Natural killer cell (primary cell): ENCODE results near the gene PSMD13. TPM values are rescaled to one million over a fixed set of nuclear protein-coding genes. Genes with fewer than 3 reads are reported as not detected.

Experiments used
- ATAC-seq, 3 donors: fragments of 150-1000 bp in 2 of 3; fragments of 200-7000 bp in 1 of 3; cut with Tn5 transposase; 1 replicate in 1 of 3; 2 replicates in 2 of 3; pipeline ENCODE4 v1.10.0; 2021; ENCODE audit warnings: mild to moderate bottlenecking in 2 of 3, moderate library complexity in 2 of 3
- DNase-seq, 2 donors: peaks; one replicate each; pipeline versions ENCODE4 v3.0.0 to v3.0.0-alpha.2; 2013 to 2021; ENCODE audit warnings: mixed read lengths in 1 of 2
- H3K27ac ChIP-seq: one replicate; pipeline ENCODE4 v1.5.1; 2013; ENCODE audit warnings: mild to moderate bottlenecking, low read length
- H3K27me3 ChIP-seq: one replicate; pipeline ENCODE4 v1.6.1; 2013; ENCODE audit warnings: low read length; ENCODE audit not compliant: control insufficient read depth, insufficient read depth
- H3K36me3 ChIP-seq: one replicate; pipeline ENCODE4 v1.6.1; 2013; ENCODE audit warnings: low read length; ENCODE audit not compliant: control insufficient read depth, insufficient read depth
- H3K4me1 ChIP-seq: one replicate; pipeline ENCODE4 v1.6.1; 2013; ENCODE audit warnings: low read length; ENCODE audit not compliant: control insufficient read depth, insufficient read depth
- H3K4me3 ChIP-seq: one replicate; pipeline ENCODE4 v1.5.1; 2013; ENCODE audit warnings: low read length
- H3K9me3 ChIP-seq: one replicate; pipeline ENCODE4 v1.6.1; 2013; ENCODE audit warnings: low read length; ENCODE audit not compliant: control insufficient read depth, insufficient read depth
- H3K27ac Mint-ChIP-seq, 2 donors: one replicate each; pipeline ENCODE4 v1.8.0; 2022; ENCODE audit warnings: mild to moderate bottlenecking in 2 of 2, mixed read lengths in 2 of 2, moderate library complexity in 1 of 2
- H3K27me3 Mint-ChIP-seq, 2 donors: one replicate each; pipeline ENCODE4 v1.8.0; 2022; ENCODE audit warnings: low read depth in 2 of 2, mixed read lengths in 2 of 2
- H3K36me3 Mint-ChIP-seq: one replicate; pipeline ENCODE4 v1.8.0; 2022; ENCODE audit warnings: mixed read lengths
- H3K4me1 Mint-ChIP-seq, 2 donors: one replicate each; pipeline ENCODE4 v1.8.0; 2022; ENCODE audit warnings: mixed read lengths in 2 of 2
- H3K4me3 Mint-ChIP-seq: one replicate; pipeline ENCODE4 v1.8.0; 2022; ENCODE audit warnings: mild to moderate bottlenecking, moderate library complexity, mixed read lengths
- H3K9me3 Mint-ChIP-seq, 2 donors: one replicate each; pipeline ENCODE4 v1.8.0; 2022; ENCODE audit warnings: mixed read lengths in 2 of 2
- WGBS: methylation state at CpG from one replicate; pipeline ENCODE4 v1.1.7; 2013; ENCODE audit warnings: missing lambda C conversion rate; ENCODE audit not compliant: insufficient coverage; 5-methylcytosine and 5-hydroxymethylcytosine counted together
- intact Hi-C: fragments of 100-400 bp; cut with micrococcal nuclease; formaldehyde crosslinking; loops from one replicate; pipeline ENCODE4 v1.14.2; 2022
- total RNA-seq, 4 donors: library from RNA; stranded (reverse); fragments of 120-200 nt in 1 of 4; gene quantifications; one replicate each; pipeline versions ENCODE4 v1.2.3 to v1.2.4, GENCODE V29; 2013 to 2022
- TF ChIP-seq, protein P1 (sequence below): fragments of 200-600 bp; IDR thresholded peaks from one replicate; pipeline ENCODE4 v1.8.0; 2022; ENCODE audit warnings: antibody characterized with exemption

PSMD13 gene
- total RNA-seq, 3 donors from 2014 or later (not counting 1 experiment from before 2014, with no cell fraction given): 94.6 to 111 (median 104) TPM

DNA sequence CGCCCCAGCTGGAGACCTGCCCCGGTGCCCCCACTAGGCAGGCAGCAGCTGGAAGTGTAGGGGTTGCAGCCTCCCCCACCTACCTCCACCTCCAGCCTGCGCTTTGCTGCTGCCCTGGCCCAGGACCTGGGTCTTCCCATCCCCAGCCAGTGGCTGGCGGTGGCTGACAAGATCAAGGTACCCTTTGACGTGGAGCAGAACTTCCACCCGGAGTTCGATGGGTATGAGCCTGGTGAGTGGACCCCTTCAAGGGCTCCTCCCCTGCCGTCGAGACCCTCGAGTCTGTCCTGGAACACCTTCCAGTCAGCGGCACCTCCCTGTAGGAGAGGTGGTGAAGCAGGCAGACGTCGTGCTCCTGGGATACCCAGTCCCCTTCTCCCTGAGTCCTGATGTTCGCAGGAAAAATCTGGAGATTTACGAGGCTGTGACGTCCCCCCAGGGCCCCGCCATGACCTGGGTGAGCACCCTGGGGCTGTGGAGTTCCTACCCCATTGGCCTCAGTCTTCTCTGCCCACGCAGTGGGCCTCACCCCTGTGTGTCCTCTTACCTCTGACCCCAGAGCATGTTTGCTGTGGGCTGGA, 56.6 kb downstream of the PSMD13 start:
- Mint-ChIP-seq H3K4me1 (peaks cover 26 to 37% of the 10 kb centered on the region in 2 donors), H3K27ac (no peak overlapping the region), H3K9me3 (no peaks in the 10 kb centered on the region), H3K36me3 (no peaks in the 10 kb centered on the region), H3K4me3 (no peak overlapping the region), H3K27me3 (no peaks in the 10 kb centered on the region)
- 98% methylated on average over 16 of the region's 18 CpGs for WGBS
- Histone ChIP-seq H3K4me1 (peaks cover 60% of the 10 kb centered on the region), H3K36me3 (peaks cover 27% of the 10 kb centered on the region), H3K27ac (no peak overlapping the region), H3K4me3 (no peak overlapping the region), H3K9me3 (no peaks in the 10 kb centered on the region), H3K27me3 (no peaks in the 10 kb centered on the region)
- intact Hi-C loops: no loop called here
- ATAC-seq: no peak
- DNase-seq: no peak
- TF ChIP-seq, protein P1, sequence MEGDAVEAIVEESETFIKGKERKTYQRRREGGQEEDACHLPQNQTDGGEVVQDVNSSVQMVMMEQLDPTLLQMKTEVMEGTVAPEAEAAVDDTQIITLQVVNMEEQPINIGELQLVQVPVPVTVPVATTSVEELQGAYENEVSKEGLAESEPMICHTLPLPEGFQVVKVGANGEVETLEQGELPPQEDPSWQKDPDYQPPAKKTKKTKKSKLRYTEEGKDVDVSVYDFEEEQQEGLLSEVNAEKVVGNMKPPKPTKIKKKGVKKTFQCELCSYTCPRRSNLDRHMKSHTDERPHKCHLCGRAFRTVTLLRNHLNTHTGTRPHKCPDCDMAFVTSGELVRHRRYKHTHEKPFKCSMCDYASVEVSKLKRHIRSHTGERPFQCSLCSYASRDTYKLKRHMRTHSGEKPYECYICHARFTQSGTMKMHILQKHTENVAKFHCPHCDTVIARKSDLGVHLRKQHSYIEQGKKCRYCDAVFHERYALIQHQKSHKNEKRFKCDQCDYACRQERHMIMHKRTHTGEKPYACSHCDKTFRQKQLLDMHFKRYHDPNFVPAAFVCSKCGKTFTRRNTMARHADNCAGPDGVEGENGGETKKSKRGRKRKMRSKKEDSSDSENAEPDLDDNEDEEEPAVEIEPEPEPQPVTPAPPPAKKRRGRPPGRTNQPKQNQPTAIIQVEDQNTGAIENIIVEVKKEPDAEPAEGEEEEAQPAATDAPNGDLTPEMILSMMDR: no peak

DNA sequence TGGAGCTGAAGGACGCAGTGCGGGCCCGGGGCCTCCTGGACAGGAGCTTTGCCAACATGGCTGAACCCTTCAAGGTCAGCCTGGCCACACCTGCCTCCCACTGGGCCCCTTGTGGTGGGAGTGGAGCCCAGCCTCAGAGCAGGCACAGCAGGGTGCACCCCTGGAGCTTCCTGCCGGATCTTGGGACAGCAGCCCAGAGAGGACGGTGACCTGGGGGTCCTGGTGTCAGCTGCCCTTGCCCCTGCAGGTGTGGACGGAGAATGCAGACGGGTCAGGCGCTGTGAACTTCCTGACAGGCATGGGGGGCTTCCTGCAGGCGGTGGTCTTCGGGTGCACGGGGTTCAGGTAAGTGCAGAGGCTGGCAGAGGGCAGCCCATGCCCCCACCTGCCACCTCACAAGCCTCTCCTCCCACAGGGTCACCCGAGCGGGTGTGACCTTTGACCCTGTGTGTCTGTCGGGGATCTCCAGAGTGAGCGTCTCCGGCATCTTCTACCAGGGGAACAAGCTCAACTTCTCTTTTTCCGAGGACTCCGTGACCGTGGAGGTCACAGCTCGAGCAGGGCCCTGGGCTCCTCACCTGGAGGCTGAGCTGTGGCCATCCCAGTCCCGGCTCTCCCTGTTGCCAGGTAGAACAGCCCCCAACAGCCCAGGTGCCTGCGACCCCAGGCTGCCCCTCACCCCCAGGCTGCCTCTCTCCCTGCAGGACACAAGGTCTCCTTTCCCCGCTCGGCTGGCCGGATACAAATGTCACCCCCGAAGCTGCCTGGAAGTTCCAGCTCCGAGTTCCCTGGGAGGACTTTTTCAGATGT, 57.3 kb downstream of the PSMD13 start:
- no peaks in the 10 kb centered on the region for H3K9me3 Mint-ChIP-seq
- no peaks in the 10 kb centered on the region for H3K36me3 Mint-ChIP-seq
- no peak overlapping the region for H3K27ac Mint-ChIP-seq
- Histone ChIP-seq H3K36me3 (peaks cover 27% of the 10 kb centered on the region), H3K9me3 (no peaks in the 10 kb centered on the region), H3K4me1 (peaks cover 65% of the 10 kb centered on the region), H3K4me3 (no peak overlapping the region), H3K27me3 (no peaks in the 10 kb centered on the region), H3K27ac (no peak overlapping the region)
- intact Hi-C loops: no loop called here
- TF ChIP-seq, protein P1: no peak
- ATAC-seq: no peak
- peaks cover 26 to 37% of the 10 kb centered on the region in 2 donors for H3K4me1 Mint-ChIP-seq
- DNase-seq: no peak
- H3K4me3 Mint-ChIP-seq: no peak overlapping the region
- whole genome bisulfite sequencing: 94% methylated on average over 27 of the region's 27 CpGs
- no peaks in the 10 kb centered on the region for H3K27me3 Mint-ChIP-seq

DNA sequence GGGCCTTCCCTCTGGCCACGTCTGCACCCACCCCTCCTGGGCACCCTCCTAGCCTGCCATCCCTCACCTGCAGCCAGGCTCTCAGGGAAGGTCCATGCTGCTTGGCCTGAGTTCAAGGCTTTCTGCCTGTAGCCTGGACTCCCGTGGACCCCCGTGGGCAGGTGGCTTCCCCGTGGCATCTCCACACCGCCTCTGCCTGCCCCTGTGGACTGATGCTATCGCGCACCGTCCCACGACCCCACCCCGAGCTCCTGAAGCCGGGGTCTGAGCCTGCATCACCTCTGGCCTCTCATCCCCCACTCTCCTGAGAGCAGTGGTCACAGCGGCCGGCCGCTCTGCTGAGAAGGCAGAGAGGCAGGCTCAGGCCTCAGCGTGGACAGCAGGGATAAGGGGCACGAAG, 58.0 kb downstream of the PSMD13 start:
- Mint-ChIP-seq H3K27me3 (no peaks in the 10 kb centered on the region), H3K27ac (no peak overlapping the region), H3K36me3 (no peaks in the 10 kb centered on the region), H3K4me1 (peaks cover 25 to 32% of the 10 kb centered on the region in 2 donors), H3K9me3 (no peaks in the 10 kb centered on the region), H3K4me3 (no peak overlapping the region)
- WGBS: 90% methylated on average over 16 of the region's 16 CpGs
- DNase-seq (no peak), ATAC-seq (no peak)
- Histone ChIP-seq H3K4me1 (peaks cover 67% of the 10 kb centered on the region), H3K27me3 (no peaks in the 10 kb centered on the region), H3K36me3 (peaks cover 27% of the 10 kb centered on the region), H3K9me3 (no peaks in the 10 kb centered on the region), H3K4me3 (no peak overlapping the region), H3K27ac (no peak overlapping the region)
- intact Hi-C loops: no loop called here
- TF ChIP-seq, protein P1: no peak
